ENCODE measurements around the gene CSH2.
"Not testable (repeated sequence)": the region's sequence is repeated elsewhere in the genome, so short reads cannot be mapped to it uniquely, and the experiment has no call there.

The CSH2 gene

DNA sequence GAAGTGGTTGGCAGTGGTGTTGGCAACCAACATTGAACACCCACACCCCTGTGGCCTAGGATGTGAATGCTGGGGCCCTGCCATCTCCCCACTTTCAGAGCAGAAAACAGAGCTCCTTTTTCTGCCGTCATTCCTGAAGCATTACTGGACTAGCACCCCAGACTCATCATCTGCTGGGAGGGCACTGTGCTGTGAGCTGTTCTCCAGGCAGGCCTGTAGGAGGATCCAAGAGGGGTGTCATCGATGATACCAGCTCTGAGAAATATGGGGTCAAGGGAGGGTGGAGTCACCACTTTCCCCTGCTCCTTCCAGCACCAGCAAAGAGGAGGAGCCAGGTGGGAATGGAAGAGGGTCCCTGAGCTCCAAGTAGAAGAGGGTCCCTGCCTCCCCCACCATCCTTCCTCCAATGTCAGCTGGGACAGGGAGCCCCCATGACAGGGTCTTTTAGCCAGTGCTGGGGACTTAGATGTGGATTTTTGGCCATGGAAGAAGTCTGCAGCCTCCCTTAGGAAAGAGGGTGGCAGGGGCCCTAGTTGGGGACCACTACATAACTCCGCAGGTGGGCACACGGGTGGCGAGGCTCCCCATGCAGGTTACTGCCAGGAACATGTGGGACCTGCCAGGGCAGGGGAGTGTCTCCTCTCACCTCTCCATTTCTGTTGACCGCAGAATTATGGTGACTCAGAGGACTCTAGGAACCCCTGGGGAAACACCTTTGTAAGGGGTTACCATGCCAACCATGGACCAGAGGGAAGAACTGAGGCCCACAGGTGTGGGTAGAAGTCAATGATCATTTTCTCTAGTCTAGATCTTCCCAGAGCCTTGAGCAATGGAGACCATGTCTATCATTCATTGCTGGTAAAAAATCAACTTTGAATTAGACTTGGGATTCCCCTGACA is 25.7 kb upstream of the CSH2 start:
- not testable (repeated sequence) for FAIRE-seq; DNase-seq (ENCODE audit: low spot score)

DNA sequence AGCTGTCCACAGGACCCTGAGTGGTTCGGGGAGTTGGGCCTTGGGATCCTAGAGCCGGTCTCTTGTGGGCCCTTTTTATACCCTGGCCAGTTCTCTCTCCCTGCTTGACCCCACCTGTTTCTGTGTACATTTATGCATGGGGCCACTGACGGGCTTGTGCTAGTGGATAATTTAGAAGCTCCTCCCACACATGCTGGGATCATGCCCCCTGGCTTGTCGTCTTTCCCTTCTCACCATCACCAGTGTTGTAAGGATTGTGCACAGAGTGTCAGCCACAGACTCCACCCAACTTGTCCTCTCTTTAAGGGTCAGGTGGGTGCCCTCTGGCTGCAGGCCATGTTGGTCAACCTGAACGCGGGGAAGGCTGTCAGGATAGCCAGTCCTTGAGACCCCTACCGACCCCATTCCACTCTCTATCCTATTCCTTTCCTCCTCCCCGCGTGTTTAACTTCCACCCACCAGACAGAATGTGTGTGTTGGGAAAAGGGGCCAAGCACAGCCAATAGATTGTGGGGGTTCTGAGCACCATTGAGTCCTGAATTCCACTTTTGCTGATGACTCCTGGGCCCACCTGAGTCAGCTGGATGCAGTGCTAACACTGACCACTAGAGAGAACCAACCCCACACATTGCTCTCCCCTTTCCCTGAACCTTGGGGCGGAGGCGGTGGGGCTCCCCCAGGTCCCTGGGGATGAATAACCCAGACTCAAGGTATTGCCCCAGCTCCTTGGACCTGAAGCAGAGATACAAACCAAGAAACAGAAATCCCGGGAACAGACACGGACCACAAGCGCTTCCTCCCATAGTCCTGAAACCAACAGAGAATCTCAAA is 23.3 kb upstream of the CSH2 start, which contains the start of gene CSH1:
CSH1 (minus strand) TSS at position 51 of the 831 bp plus-strand sequence. CDS start 63 bp downstream, outside the sequence.
- FAIRE-seq, result peak; percentile 85
- not testable (repeated sequence) for DNase-seq (ENCODE audit: low spot score)

DNA sequence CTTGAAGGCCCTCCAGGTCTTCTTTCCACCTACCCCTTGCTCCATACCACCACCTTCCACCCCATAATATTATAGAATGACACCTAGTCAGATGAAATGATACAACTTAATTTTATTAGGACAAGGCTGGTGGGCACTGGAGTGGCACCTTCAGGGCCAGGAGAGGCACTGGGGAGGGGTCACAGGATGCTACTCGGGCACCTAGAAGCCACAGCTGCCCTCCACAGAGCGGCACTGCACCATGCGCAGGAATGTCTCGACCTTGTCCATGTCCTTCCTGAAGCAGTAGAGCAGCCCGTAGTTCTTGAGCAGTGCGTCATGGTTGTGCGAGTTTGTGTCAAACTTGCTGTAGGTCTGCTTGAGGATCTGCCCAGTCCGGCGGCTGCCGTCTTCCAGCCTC is 21.3 kb upstream of the CSH2 start:
- not testable (repeated sequence) for FAIRE-seq

DNA sequence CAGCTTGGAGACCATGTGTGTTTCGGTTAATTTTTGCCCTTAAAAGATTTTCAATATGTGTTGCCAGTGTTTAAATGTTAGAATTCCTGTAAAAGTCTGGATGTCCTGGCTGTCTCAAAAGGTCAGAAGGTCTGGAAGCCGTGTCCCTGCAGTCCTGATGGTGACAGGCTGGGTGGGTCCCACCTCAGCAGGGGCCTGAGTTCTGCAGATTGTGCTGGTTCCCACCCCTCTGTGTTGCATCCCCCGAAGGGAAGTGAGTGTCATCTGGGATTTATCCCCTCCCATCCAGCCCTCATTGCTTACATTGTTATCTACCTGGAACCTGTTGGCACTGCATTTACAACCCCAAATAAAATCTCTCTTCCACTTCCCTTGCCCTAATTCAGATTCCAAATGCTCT is 20.5 kb upstream of the CSH2 start:
- DNase-seq (ENCODE audit: low spot score); FAIRE-seq: not testable (repeated sequence)

More for the DNA sequence above, 21.3 kb upstream of the CSH2 start:
- not testable (repeated sequence) for DNase-seq (ENCODE audit: low spot score)

DNA sequence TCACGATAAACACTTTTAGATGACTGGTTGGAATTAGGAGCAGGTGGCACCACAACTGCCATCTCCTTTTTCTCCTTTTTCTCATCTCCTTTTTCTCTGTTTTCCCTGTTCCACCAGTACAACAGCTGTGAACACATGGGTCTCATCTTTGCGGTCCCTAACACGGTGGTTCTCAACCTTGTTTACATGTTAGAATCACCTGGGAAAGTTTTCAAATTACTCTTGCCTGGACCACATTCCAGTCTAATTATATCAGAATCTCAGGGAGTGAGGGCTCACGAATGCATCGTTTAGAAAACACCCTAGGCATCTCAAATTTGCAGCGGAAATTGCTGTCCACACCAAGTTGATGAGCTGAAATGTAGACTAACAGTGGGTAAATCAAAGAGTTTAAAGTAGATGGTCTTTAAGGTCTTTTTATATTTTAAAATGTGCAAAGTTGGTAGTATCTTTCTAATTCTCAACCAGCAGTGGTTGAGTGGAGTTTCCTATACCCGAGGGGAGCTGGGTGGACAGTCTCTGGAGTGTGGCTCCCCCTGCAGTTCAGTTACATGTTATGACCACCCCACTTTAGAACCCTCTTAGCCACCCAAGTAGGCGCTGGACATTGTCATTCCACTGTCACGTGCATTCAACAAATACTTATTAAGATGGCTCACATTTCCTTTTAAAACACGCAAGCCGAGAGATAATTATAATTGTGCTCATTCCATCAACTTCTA is 19.0 kb upstream of the CSH2 start:
- peak; percentile 9 for FAIRE-seq
- DNase-seq (ENCODE audit: low spot score), result not testable (repeated sequence)

DNA sequence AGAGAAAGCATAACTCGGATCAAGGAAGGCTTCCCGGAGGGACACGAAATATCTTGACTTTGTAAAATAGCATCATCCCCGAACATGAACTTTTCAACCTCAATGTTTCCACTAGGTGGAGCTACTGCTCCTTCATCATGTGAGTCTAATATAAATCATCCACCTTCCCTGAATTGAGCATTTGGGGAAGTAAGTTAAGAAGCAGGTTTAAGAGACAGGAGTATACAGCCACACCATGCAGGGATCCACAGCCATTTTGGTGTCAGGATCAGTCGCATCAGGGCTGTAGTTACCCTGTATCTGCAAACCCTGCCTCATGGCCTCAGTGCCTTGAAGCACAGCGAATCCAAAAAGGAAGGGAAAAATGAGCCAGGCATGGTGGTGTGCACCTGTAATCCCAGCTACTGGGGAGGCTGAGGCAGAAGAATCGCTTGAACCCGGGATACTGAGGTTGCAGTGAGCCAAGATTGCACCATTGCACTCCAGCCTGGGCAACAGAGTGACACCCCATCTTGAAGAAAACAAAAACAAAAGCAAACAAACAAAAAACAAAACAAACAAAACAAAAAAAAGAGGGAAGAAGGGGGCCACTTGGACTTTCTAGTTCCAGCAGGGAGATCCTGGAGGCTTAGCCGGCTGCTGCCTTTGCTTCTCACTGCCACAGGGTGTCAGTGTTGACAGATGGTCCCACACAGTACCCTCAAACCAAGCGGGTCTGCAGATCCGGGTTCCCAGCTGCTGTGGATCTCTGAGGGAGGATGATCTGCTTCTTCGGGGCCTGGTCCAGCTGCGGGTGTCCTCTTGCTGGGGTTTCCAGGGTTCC is 15.8 kb upstream of the CSH2 start:
- not testable (repeated sequence) for FAIRE-seq; DNase-seq (ENCODE audit: low spot score)

DNA sequence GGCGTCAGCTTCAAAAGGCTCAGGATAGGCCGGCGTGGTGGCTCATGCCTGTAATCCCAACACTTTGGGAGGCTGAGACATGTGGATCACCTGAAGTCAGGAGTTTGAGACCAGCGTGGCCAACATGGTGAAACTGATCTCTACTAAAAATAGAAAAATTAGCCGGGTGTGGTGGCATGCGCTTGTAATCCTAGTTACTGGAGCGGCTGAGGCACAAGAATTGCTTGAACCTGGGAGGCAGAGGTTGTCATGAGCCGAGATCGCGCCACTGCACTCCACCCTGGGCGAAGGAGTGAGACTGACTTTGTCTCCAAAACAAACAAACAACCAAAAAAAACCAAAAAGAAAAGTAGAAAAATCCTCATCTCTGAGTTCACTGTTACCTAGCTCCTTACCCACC is 11.6 kb upstream of the CSH2 start:
- DNase-seq (ENCODE audit: low spot score); FAIRE-seq: not testable (repeated sequence)

DNA sequence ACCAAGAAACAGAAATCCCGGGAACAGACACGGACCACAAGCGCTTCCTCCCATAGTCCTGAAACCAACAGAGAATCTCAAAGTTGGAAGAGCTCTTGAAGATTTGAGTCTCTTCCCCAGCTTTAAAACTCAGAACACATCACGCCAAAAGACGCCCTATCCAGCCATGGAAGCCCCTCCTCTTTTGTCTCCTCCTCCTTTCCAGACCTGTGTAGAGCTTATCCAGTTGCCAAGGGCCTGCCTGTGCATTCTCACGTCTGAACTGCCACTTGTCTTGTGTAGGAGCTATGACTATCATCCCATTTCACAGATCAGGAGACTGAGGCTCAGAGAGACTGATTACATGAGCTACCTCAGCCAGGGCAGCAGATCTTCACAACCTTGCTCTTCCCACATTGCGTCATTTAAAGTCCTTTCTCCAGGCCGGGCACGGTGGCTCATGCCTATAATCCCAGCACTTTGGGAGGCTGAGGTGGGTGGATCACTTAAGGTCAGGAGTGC is 9.2 kb upstream of the CSH2 start:
- not testable (repeated sequence) for FAIRE-seq

DNA sequence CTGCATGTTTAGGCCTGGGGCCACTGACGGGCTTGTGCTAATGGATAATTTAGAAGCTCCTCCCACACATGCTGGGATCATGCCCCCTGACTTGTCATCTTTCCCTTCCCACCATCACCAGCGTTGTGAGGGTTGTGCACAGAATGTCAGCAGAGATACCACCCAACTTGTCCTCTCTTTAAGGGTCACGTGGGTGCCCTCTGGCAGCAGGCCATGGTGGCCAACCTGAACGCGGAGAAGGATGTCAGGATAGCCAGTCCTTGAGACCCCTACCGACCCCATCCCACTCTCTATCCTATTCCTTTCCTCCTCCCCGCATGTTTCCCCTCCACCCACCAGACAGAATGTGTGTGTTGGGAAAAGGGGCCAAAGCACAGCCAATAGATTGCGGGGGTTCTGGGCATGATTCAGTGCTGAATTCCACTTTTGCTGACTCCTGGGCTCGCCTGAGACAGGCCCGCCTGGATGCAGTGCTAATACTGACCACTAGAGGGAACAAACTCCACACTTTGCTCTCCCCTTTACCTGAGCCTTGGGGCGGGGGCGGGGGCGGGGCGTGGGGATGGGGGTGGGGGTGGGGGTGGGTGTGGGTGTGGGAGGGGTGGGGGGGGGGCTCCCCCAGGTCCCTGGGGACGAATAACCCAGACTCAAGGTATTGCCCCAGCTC is 8.6 kb upstream of the CSH2 start, which contains the start of gene GH2:
GH2 (minus strand) TSS at position 10 of the 667 bp plus-strand sequence. CDS start 143 bp downstream, outside the sequence.
- FAIRE-seq (no peak), DNase-seq (ENCODE audit: low spot score) (peak; percentile 91)

More for the DNA sequence above, 9.2 kb upstream of the CSH2 start:
- DNase-seq (ENCODE audit: low spot score), result not testable (repeated sequence)

DNA sequence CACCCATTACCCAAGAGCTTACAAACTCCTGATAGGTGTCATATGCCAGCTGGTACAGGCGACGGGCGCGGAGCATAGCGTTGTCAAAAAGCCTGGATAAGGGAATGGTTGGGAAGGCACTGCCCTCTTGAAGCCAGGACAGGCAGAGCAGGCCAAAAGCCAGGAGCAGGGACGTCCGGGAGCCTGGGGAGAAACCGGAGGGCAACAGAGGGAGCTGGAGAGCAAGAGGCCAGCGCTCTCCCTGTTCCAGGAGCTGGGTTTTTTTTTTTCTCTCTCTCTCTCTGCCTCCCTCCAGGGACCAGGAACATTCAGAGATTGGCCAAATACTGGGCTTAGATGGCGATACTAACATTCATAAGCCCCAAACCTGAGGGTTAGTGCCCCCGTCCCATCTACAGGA is 7.9 kb upstream of the CSH2 start:
- not testable (repeated sequence) for DNase-seq (ENCODE audit: low spot score); FAIRE-seq

DNA sequence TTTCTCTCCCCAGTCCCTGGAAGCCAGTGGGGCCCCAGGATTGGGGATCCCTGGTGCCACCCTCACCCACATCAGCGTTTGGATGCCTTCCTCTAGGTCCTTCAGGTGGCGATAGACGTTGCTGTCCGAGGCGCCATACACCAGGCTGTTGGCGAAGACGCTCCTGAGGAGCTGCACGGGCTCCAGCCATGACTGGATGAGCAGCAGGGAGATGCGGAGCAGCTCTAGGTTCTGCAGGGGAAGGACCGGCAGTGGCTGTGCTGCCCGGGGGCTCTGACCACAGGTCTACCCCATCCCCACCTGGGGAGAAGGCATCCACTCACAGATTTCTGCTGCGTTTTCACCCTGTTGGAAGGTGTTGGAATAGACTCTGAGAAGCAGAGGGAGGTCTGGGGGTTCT is 7.2 kb upstream of the CSH2 start:
- no peak for DNase-seq (ENCODE audit: low spot score)
- no peak for FAIRE-seq

DNA sequence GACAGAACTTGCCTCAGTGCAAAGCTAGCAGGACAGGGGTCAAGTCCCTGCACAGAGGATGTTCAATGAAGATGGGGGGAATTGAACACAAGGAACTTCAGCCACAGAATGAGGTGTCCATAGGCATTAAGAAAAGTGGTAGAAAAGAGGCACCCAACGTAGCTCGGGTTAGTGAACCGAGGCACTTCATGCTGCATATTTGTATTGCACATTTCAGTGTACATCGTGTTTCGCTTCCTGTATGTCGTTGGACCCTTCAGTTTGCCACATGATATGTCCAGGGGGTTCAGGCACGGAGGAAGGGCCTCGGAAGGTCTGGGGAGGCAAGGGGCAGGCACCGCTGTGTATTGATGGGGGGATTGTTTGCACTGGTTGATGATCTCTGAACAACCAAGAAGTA is 4.9 kb upstream of the CSH2 start:
- not testable (repeated sequence) for FAIRE-seq; DNase-seq (ENCODE audit: low spot score)

DNA sequence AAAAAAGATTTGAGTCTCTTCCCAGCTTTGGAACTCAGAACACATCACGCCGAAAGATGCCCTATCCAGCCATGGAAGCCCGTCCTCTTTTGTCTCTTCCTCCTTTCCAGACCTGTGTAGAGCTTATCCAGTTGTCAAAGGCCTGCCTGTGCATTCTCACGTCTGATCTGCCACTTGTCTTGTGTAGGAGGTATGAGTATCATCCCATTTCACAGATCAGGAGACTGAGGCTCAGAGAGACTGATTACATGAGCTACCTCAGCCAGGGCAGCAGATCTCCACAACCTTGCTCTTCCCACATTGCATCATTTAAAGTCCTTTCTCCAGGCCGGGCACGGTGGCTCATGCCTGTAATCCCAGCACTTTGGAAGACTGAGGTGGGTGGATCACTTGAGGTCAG is 1.2 kb upstream of the CSH2 start:
- DNase-seq (ENCODE audit: low spot score); FAIRE-seq: not testable (repeated sequence)

DNA sequence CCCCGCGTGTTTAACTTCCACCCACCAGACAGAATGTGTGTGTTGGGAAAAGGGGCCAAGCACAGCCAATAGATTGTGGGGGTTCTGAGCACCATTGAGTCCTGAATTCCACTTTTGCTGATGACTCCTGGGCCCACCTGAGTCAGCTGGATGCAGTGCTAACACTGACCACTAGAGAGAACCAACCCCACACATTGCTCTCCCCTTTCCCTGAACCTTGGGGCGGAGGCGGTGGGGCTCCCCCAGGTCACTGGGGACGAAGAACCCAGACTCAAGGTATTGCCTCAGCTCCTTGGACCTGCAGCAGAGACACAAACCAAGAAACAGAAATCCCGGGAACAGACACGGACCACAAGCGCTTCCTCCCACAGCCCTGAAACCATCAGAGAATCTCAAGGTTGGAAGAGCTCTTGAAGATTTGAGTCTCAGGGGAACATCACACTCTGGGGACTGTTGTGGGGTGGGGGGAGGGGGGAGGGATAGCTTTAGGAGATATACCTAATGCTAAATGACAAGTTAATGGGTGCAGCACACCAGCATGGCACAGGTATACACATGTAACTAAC is 667 bp upstream of the CSH2 start:
- not testable (repeated sequence) for DNase-seq (ENCODE audit: low spot score); FAIRE-seq

DNA sequence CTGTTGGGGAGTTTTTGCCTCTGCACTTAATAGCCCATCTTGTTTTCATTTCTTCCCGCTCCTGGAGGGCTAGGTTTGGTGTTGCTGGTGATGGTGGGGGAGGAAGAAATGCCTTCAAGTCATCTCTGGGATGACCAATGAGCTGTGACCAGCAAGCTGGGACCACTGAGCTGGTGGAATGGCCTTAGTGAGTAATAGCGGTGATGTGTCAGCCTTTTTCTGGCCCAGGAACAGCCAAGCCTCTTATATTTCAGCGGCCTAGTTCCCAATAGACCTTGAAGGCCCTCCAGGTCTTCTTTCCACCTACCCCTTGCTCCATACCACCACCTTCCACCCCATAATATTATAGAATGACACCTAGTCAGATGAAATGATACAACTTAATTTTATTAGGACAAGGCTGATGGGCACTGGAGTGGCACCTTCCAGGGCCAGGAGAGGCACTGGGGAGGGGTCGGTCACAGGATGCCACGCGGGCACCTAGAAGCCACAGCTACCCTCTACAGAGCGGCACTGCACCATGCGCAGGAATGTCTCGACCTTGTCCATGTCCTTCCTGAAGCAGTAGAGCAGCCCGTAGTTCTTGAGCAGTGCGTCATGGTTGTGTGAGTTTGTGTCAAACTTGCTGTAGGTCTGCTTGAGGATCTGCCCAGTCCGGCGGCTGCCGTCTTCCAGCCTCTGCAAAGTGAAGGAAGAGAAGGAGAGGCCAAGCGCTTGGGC is 1.7 kb downstream of the CSH2 start:
- not testable (repeated sequence) for DNase-seq (ENCODE audit: low spot score); FAIRE-seq

DNA sequence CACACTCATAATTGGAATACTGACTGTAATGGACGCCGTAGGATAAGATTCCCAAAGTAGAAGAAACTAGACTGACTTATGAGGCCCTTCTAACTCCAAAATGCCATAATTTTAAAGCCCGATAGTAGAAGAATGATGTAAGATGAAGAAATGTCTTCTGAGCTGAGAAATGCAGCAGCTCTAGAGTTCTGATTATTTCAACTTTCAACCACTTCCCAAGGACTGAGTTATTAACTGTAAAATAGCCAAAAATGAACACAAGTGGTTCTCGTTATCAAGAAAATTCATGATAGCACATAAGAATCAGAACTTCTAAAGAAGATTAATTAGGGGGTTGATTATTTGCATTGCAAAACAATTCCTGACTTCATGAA is 3.2 kb downstream of the CSH2 start:
- DNase-seq (ENCODE audit: low spot score); FAIRE-seq: not testable (repeated sequence)

DNA sequence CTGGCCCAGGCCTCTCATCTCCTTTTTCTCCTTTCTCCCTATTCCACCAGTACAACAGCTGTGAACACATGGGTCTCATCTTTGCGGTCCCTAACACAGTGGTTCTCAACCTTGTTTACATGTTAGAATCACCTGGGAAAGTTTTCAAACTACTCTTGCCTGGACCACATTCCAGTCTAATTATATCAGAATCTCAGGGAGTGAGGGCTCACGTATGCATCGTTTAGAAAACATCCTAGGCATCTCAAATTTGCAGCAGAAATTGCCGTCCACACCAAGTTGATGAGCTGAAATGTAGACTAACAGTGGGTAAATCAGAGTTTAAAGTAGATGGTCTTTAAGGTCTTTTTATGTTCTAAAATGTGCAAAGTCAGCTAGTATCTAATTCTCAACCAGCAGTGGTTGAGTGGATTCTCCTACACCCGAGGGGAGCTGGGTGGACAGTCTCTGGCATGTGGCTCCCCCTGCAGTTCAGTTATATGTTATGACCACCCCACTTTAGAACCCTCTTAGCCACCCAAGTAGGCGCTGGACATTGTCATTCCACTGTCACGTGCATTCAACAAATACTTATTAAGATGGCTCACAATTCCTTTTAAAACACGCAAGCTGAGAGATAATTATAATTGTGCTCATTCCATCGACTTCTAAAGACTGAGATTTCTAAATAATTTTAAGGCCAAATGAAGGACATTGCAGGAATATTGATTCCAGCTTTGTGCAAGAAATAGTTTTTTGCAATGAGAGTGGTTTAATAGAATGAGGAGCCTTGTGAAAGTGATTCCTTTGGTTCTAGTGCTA is 3.8 kb downstream of the CSH2 start:
- FAIRE-seq; DNase-seq (ENCODE audit: low spot score): not testable (repeated sequence)

All from urothelium cell line (cell line).